HepG2 (cell line): ENCODE measurements around the gene CRNKL1. TPM values are rescaled to one million over a fixed set of nuclear protein-coding genes. Genes with fewer than 3 reads are reported as not detected.

Experiments
- ATAC-seq: fragments of 200-7000 bp; cut with Tn5 transposase; 3 replicates; pipeline ENCODE4 v1.9.1; 2020; ENCODE audit warnings: mild to moderate bottlenecking, moderate library complexity
- BruUV-seq: library from RNA; stranded (reverse); fragments of 400-500 nt; replicated peaks from 2 replicates; lab custom pipeline; 2021; lab: Mats Ljungman, UMichigan
- CTCF ChIA-PET: fragments of 300-600 bp; formaldehyde crosslinking; extraction: SDS; loops from one replicate; lab custom pipeline; 2021; ENCODE audit warnings: low total read pairs, inconsistent platforms, low intra/inter-chr PET ratio; lab: Yijun Ruan, JAX
- POLR2A ChIA-PET: fragments of 350-600 bp; sonication (Branson Sonifier 250); formaldehyde crosslinking; loops from one replicate; lab custom pipeline; 2020; ENCODE audit warnings: antibody characterized with exemption, inconsistent platforms; lab: Yijun Ruan, JAX
- DNase-seq: peaks from one replicate; pipeline ENCODE4 v3.0.0-alpha.2; 2015; ENCODE audit warnings: low spot score
- FAIRE-seq: peaks from 3 replicates; lab custom pipeline; 2011; peaks lifted over from hg19 to GRCh38; lab: Jason Lieb, UNC
- H2AFZ ChIP-seq: one replicate; pipeline ENCODE4 v1.6.1; 2011; ENCODE audit warnings: low read length, inconsistent platforms
- H3K27ac ChIP-seq: fragments of 300-600 bp; 3 replicates; pipeline ENCODE4 v1.8.0; 2011; ENCODE audit warnings: mixed run types, mild to moderate bottlenecking, mixed read lengths, low read length, inconsistent platforms; ENCODE audit not compliant: insufficient read depth; ENCODE audit errors: extremely low read length
- H3K27me3 ChIP-seq, 2 experiments: fragments of 200-600 bp in 1 of 2; 2 replicates in 1 of 2; 3 replicates in 1 of 2; pipeline versions ENCODE4 v1.6.0 to v1.8.0; 2011; ENCODE audit warnings: low read length in 2 of 2, mild to moderate bottlenecking in 2 of 2, moderate library complexity in 2 of 2, inconsistent platforms in 1 of 2; ENCODE audit not compliant: insufficient read depth in 2 of 2, control insufficient read depth in 1 of 2
- H3K36me3 ChIP-seq, 2 experiments: fragments of 200-600 bp in 1 of 2; replicated peaks in 1 of 2; 2 replicates in 1 of 2; 3 replicates in 1 of 2; pipeline versions ENCODE4 v1.5.1 to v1.8.0; 2011; ENCODE audit warnings: low read length in 2 of 2, inconsistent platforms in 1 of 2; ENCODE audit not compliant: insufficient read depth in 2 of 2, control insufficient read depth in 1 of 2
- H3K4me1 ChIP-seq: 2 replicates; pipeline ENCODE4 v1.5.1; 2012; ENCODE audit warnings: low read length, inconsistent platforms; ENCODE audit not compliant: insufficient read depth
- H3K4me2 ChIP-seq: 2 replicates; pipeline ENCODE4 v1.6.0; 2011; ENCODE audit warnings: low read depth, low read length, inconsistent platforms
- H3K4me3 ChIP-seq, 3 experiments: fragments of 200-600 bp in 1 of 3; sonication (generic), shearing (Covaris generic) in 1 of 3; replicated peaks in 1 of 3; 2 replicates each; pipeline ENCODE4 v1.5.1; 2011 to 2016; ENCODE audit warnings: low read length in 3 of 3, inconsistent platforms in 2 of 3, low read depth in 2 of 3, mild to moderate bottlenecking in 2 of 3, control low read depth in 1 of 3, mixed read lengths in 1 of 3; ENCODE audit not compliant: insufficient read depth in 1 of 3
- H3K79me2 ChIP-seq: one replicate; pipeline ENCODE4 v1.6.1; 2011; ENCODE audit warnings: low read length, inconsistent platforms; ENCODE audit not compliant: insufficient read depth
- H3K9ac ChIP-seq: 2 replicates; pipeline ENCODE4 v1.6.0; 2011; ENCODE audit warnings: mild to moderate bottlenecking, low read depth, low read length, inconsistent platforms; ENCODE audit not compliant: insufficient read depth
- H3K9me3 ChIP-seq: 2 replicates; pipeline ENCODE4 v1.5.1; 2012; ENCODE audit warnings: mild to moderate bottlenecking, low read length
- H4K20me1 ChIP-seq: 2 replicates; pipeline ENCODE4 v1.6.0; 2011; ENCODE audit warnings: inconsistent platforms, mild to moderate bottlenecking, low read length, moderate library complexity; ENCODE audit not compliant: insufficient read depth
- MAFF ChIP-seq: IDR thresholded peaks from 2 replicates; pipeline ENCODE4 v1.6.1; 2011; ENCODE audit warnings: low read depth, low read length, improper control_type of control experiment
- MAFK ChIP-seq, 2 experiments: IDR thresholded peaks in 1 of 2; conservative IDR thresholded peaks in 1 of 2; 2 replicates each; pipeline ENCODE4 v1.6.1; 2011; ENCODE audit warnings: improper control_type of control experiment in 2 of 2, low read length in 2 of 2
- NR2F6 ChIP-seq, 2 experiments: IDR thresholded peaks; 2 replicates each; pipeline ENCODE4 v1.6.1; 2016; ENCODE audit warnings: antibody characterized with exemption in 1 of 2, mild to moderate bottlenecking in 1 of 2
- STAT6 ChIP-seq: sonication (generic); formaldehyde crosslinking; IDR thresholded peaks from 2 replicates; pipeline ENCODE4 v1.4.0; 2020; ENCODE audit warnings: missing genetic modification reagents, mild to moderate bottlenecking, borderline replicate concordance
- WGBS: methylation state at CpG from one replicate; pipeline ENCODE4 v1.1.6; 2017; ENCODE audit warnings: low lambda C conversion rate; 5-methylcytosine and 5-hydroxymethylcytosine counted together
- in situ Hi-C: cut with HindIII; loops from 2 replicates; pipeline ENCODE4 v1.10.0; 2017; ENCODE audit warnings: low pct_unique_long_range_greater_than_20kb; ENCODE audit not compliant: extremely low pct_ligation_motif_present
- intact Hi-C: fragments of 100-400 bp; cut with micrococcal nuclease; formaldehyde crosslinking; loops from one replicate; pipeline ENCODE4 v1.10.0; 2022; ENCODE audit not compliant: unreplicated experiment
- polyA plus RNA-seq, 8 experiments: library from polyadenylated mRNA; depleted of rRNA in 3 of 8; stranded (reverse) in 7 of 8; unstranded in 1 of 8; fragments of >200 nt; fragmentation: Illumina TruSeq in 4 of 8; extraction: Trizol in 4 of 8; gene quantifications; 2 replicates each; pipeline versions ENCODE4 v1.2.1 to v1.2.3, GENCODE V29; 2011 to 2016; ENCODE audit warnings: low read depth in 4 of 8, missing spikeins in 1 of 8, mixed read lengths in 1 of 8; ENCODE audit not compliant: insufficient read depth in 1 of 8
- total RNA-seq, 5 experiments: library from RNA; depleted of rRNA; stranded (reverse); fragments of >200 nt; fragmentation: Illumina TruSeq; extraction: Trizol; gene quantifications; 2 replicates each; pipeline ENCODE4 v1.2.3, GENCODE V29; 2016; ENCODE audit warnings: low read depth in 1 of 5

CRNKL1 gene
- total and polyA plus RNA-seq, 2 of the 13 experiments (the other 11 are each of a cell fraction or from before 2014, with no cell fraction given), result 12.3 to 64.5 TPM

GRCh38 chr20:20095114-20095872 is 43.0 kb upstream of the CRNKL1 start:
- TF ChIP-seq NR2F6 (IDR thresholded peaks at IDR 0.05) (no peak), NR2F6 (CRISPR knock-in tag; IDR thresholded peaks at IDR 0.05) (no peak), STAT6 (CRISPR knock-in tag) (no peak), MAFK (conservative IDR thresholded peaks at IDR 0.05 in 1 of 2, IDR thresholded peaks at IDR 0.05 in 1 of 2; ENCODE audit: low read length in 2 of 2) (peak; percentile 93 to 96), MAFF (peak; percentile 93)
- ChIA-PET POLR2A (no interaction called here), CTCF (no interaction called here)
- H3K36me3 ChIP-seq, result no peaks in the 10 kb centered on the region
- WGBS, result 24% methylated on average over 10 of the region's 10 CpGs
- H3K27me3 ChIP-seq, result peaks cover 2 to 27% of the 10 kb centered on the region in 2 experiments; a peak in 4 of 5 replicates
- no peak overlapping the region for H3K9ac ChIP-seq
- in situ Hi-C loops (no loop called here), intact Hi-C loops (no loop called here)
- no peaks in the 10 kb centered on the region for H3K79me2 ChIP-seq
- H3K4me2 ChIP-seq, result no peak overlapping the region
- DNase-seq, result no peak
- H3K4me3 ChIP-seq, result no peak overlapping the region
- no TSS peak for BruUV-seq
- no peaks in the 10 kb centered on the region for H4K20me1 ChIP-seq
- no peaks in the 10 kb centered on the region for H3K9me3 ChIP-seq
- H2AFZ ChIP-seq, result no peak overlapping the region
- ATAC-seq, result no peak
- no peak for FAIRE-seq
- H3K27ac ChIP-seq, result no peak overlapping the region
- no peaks in the 10 kb centered on the region for H3K4me1 ChIP-seq
